NCI-H2107 treated with DMSO at 0.1 percent for 48 hours (cell line): Measurements from ENCODE around the gene ACOT9.
A peak's percentile ranks its signal among the peaks of the same experiment; 100 is the strongest.
"Not testable (repeated sequence)": the region's sequence is repeated elsewhere in the genome, so short reads cannot be mapped to it uniquely, and the experiment has no call there.

ENCODE experiments used
- DNase-seq: peaks from one replicate; lab custom pipeline; 2025; ENCODE audit not compliant: unreplicated experiment; lab: John Stamatoyannopoulos, UW

Gene ACOT9, protein sequence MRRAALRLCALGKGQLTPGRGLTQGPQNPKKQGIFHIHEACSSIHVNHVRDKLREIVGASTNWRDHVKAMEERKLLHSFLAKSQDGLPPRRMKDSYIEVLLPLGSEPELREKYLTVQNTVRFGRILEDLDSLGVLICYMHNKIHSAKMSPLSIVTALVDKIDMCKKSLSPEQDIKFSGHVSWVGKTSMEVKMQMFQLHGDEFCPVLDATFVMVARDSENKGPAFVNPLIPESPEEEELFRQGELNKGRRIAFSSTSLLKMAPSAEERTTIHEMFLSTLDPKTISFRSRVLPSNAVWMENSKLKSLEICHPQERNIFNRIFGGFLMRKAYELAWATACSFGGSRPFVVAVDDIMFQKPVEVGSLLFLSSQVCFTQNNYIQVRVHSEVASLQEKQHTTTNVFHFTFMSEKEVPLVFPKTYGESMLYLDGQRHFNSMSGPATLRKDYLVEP

DNA sequence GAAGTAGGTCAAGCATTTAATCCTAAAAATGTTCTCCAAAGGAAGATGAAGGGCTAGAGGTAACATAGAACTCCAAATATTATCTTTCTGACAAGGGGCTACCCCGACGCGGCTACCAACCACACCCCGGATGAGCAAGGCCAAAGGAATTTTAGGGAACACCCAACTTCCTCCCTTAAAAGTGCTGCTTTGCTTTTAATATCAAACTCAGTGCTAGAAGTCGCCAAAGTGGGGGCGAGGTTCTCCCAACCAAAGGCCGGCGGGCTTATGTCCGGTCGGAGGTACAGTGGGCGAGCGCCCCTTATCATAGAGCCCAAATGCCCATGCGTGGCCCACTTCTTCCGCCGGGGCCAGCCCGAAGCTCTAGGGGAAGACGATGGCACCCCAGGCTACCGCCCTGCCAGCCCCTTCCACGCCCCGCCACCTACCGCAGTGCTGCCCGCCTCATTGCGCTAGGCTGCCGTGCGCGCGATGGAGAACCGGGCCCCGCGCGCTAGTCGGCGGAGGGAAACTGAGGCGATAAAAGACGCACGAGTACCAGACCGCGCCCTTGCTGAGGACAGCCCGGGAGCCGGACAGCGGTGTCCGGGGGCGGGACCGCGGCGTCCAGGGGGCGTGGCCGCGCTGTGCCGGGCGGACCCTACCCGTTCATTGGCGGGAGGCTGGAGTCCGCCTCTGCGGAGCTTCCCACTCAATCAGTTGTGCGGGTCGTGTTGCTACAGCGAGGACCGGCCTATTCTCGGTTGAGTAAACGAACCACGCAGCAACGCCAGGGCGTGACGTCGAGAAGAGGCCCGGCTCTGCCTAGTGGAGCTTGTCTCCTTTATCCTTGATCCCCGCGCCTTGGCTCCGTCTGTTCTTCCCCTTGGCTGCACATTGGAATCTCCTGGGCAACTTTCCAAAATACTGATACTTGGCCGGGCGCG lies at the start of gene ACOT9:
Gene ACOT9, minus strand, starts transcription at position 580 of the 926 bp plus-strand sequence. Its CDS starts 132 bp downstream, at position 448.
- no peak for DNase-seq

DNA sequence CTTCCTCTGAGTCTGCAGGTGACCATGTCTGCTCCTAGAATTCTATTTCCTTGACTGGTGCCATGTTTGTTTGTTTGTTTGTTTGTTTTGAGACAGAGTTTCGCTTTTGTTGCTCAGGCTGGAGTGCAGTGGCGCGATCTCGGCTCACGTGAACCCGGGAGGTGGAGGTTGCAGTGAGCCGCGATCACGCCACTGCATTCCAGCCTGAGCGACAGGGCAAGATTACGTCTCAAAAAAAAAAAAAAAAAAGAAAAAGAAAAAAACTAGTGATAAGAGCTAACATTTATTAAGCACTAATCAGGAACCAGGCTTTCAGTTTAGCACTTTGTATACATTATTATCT lies 47.0 kb upstream of the ACOT9 start:
- DNase-seq = no peak

DNA sequence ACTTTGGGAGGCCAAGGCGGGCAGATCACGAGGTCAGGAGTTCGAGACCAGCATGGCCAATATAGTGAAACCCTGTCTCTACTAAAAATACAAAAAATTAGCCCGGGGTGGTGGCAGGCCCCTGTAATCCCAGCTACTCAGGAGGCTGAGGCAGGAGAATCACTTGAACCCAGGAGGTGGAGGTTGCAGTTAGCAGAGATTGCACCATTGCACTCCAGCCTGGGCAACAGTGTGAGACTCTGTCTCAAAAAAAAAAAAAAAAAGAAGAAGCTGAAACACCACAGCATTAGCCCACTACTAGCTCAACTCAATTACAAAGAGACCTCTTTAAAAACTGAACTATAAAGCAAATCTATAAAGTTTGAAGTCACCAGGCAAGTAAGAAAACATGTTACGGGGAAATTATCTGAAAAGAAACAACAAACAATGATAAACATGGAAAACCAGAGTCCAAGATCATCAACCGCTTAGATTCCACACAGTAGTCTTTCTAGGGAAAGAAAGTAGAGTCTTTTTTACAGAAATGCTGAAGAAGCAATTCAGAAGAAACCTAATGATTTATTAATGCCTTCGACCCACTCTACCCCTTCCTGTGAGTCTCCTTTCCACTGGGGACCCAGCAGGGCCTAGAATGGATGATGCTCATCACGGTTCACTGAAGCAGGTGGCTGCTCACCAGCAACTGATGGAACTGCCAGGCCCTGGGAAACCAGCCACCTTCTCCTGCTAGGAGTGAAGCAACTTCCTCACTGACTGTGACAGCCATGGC lies 46.5 kb upstream of the ACOT9 start:
- DNase-seq = no peak

DNA sequence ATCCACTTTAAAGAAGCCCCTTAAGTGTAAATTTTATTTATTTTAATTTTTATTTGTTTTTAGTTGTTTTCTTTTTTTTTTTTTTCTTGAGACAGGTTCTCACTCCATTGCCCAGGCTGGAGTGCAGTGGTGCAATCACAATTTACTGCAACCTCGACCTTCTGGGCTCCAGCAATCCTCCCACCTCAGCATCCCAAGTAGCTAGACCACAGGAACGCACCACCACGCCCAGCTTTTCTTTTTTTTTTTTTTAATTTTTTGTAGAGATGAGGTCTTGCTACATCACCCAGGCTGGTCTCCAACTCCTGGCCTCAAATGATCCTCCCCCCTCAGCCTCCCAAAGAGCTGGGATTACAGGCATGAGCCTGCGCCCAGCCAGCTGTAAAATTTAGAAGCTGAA lies 45.9 kb upstream of the ACOT9 start:
- DNase-seq = no peak

DNA sequence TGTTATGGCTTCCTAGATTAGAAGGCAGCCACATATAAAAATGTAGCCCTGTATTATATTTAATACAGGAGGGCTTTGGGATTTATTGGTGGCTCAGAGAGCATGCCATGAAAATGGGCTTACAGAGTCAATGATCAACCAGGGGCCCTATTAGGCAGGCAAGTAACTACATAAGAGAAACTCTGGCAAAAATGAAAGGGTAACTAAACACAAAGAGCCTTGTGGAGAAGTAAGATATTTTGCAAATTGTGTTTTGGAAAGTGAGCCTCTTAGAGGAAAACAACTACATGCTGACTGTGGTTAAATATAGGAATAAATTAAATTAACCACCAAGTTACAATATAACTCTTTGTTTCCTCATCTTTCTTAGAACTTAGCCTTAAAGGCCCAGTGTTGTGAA lies 45.4 kb upstream of the ACOT9 start:
- no peak for DNase-seq

DNA sequence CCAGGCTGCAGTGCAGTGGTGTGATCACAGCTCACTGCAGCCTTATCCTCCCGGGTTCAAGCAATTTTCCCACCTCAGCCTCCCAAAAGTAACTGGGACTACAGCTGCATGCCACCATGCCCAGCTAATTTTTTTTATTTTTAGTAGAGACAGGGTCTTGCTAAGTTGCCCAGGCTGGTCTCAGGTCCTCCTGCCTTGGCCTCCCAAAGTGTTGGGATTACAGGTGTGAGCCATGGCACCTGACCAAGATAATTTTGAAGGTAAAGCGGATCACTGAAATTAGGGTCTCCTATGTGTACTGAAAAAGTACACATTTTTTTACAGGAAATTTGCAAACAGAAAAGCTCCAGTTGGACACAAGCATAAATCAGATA lies 44.7 kb upstream of the ACOT9 start:
- DNase-seq = no peak

DNA sequence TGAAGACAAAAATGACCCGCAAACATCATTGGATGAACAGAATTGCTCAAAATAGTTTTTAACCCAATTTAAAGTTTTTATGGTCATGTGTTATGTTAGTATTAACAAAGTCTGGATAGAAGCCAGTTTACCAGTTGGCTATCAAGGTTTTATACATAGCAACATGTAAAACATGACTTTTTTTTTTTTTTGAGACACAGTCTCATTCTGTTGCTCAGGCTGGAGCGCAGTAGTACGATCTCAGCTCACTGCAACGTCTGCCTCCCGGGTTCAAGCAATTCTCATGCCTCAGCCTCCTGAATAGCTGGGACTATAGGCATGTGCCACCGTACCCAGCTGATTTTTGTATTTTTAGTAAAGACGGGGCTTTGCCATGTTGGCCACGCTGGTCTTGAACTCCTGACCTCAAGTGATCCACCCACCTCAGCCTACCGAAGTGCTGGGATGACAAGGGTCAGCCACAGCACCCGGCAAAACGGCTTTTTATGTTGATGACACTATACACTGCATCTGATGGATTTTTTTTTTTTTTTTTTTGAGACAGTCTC lies 43.3 kb upstream of the ACOT9 start:
- DNase-seq = no peak

DNA sequence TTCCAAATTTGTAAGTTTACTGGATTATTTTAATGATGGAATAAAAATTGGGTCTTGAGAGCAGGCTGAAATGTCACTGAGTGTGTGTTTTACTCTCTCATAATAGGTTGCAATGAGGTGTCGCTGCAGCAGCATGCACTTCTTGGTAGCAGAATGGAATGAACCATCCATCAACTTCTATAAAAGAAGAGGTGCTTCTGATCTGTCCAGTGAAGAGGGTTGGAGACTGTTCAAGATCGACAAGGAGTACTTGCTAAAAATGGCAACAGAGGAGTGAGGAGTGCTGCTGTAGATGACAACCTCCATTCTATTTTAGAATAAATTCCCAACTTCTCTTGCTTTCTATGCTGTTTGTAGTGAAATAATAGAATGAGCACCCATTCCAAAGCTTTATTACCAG lies 42.5 kb upstream of the ACOT9 start:
- no peak for DNase-seq

DNA sequence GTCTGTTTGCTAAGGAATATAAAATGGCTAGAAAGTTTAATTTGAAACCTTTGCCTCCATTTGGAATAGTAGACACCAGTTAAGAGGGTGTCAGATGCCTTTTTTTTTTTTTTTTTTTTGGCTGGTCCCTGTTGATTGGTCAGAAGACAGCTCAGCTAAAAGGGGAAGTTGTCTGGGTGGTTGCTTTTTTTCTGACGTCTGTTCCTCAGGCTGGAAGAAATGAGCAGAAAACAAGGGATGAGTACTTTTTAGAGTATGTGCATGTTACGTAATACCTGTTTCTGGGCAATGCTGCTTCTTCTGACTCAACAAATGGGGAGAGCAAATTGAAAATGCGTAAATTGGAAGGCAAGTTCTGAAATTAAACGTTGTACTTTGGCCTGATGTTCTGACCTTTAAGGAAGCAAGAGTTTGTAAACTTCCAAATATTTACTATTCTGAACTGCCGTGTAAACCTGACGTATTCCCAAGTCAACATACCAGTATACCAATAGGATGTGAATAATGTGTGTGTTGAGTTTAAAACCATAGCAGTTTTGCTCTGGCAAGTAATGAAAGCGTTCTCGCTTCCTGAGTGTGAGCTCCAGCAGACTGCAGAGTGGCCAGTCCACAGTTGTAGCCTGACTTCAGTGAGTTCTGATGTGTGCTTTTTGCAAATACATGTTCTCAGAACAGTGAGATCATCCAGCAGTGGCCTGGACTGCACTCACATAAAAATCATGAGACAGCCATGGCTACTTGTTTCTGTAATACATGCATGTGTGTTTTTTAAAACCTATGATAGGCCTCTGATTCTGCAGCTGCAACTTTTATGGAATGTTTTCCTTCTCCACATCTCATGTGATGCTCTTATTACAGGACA lies 41.6 kb upstream of the ACOT9 start:
- no peak for DNase-seq

DNA sequence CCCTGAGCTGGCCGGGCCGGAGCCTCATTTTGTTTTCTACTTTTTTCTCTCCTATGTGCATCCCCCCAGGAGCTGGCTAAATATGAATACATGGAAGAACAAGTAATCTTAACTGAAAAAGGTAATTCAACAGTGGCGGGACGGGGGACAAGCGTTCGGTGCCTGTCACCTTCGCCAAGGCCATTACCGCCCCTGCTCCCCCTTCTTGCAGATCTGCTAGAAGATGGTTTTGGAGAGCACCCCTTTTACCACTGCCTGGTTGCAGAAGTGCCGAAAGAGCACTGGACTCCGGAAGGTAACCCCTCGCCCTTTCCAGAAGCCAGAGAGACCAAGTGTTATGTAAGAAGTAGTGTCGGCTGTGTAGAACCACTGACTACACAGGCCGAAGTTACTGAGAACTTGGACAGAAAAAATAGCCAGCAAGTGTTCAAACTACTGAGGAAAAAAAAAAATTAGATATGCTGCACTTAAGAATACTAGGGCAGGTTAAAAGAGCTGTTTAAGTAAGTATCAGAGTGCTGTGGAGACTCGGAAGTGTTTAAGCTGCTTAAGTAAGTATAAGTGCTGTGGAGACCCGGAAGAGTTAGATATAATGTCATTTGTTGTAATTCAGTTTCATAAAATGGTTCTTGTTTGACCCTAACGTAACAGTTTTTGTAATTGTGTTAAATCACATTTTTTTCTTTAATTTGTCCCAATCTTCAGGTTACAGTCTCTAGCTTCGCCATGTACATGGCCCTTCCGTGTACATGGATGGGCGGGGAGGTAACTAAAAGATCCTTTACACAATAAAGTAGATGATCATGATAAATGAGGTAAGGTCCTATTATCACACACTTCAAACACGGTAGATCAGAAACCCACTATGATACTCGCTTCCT lies 40.8 kb upstream of the ACOT9 start:
- DNase-seq = no peak

DNA sequence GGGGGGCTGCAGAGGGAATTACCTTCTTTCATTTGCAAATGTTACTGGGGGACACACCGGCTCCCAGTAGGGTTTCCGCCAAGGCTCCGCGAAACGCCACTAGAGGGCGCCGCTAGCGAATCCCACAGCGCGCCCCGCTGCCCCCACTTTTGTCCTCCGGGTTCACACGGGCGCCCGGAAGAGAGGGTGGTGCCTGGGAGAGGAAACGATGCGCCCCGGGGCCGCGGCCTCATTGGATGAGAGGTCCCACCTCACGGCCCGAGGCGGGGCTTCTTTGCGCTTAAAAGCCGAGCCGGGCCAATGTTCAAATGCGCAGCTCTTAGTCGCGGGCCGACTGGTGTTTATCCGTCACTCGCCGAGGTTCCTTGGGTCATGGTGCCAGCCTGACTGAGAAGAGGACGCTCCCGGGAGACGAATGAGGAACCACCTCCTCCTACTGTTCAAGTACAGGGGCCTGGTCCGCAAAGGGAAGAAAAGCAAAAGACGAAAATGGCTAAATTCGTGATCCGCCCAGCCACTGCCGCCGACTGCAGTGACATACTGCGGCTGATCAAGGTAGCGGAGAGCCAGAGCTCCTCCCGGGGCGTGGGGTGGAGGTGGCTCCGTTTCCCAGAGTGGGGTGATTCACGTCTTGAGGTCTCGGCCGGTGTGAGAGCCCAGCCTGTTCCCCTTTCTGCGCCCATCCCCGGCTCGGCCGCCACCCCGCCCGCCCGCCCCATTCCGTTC lies 40.0 kb upstream of the ACOT9 start, which contains the start of gene SAT1:
Gene SAT1, plus strand, starts transcription at position 311 of the 726 bp plus-strand sequence. Its CDS starts 179 bp downstream, at position 490.
- peak; percentile 95 for DNase-seq

DNA sequence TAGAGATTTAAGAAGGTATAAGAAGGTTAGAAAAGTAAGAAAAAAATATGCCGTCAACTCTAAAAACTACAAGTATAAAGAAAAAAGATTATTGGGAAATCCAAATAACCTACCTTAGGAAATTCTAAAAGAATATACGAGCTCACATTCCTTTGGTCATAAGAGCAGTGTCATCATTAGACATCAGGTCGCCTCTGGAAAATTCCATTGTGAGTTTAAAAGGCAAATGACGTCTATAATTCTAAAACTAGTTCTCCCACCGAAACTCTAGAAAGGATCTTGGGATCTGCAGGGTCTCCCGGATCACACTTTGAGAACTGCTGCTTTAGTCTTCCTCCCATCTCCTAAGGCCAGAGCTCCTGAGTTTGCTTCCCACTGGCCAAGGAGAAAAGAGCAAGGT lies 39.4 kb upstream of the ACOT9 start:
- DNase-seq = no peak

DNA sequence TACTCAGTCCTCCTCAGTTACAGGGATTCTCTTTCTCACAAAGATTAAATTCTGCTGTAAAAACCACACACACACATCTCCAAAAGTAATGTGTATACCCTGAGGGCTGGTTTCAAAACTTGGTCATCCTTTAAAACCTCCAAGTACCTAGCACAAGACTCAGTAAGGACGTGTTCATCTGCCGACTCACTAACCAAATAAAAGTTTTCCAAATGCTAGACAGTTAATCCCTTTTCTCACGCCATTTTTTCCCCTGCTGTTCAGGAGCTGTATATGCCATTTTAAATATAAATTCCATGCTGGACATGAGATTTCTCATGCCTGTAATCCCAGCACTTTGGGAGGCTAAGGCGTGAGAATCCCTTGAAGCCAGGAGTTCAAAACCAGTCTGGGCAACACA lies 35.9 kb upstream of the ACOT9 start:
- no peak for DNase-seq

DNA sequence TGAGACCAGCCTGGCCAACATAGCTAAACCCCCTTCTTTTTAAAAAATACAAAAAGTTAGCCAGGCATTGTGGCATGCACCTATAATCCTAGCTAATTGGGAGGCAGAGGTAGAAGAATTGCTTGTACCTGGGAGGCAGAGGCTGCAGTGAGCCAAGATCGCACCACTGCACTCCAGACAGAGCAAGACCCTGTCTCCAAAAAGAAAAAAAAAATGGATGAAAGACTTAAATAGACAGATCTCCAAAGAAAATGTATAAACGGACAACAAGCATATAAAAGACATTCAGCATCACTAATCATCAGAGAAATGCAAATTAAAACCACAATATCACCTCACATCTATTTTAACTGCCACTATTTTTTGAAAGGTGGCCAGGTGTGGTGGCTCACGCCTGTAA lies 33.3 kb upstream of the ACOT9 start:
- no peak for DNase-seq

DNA sequence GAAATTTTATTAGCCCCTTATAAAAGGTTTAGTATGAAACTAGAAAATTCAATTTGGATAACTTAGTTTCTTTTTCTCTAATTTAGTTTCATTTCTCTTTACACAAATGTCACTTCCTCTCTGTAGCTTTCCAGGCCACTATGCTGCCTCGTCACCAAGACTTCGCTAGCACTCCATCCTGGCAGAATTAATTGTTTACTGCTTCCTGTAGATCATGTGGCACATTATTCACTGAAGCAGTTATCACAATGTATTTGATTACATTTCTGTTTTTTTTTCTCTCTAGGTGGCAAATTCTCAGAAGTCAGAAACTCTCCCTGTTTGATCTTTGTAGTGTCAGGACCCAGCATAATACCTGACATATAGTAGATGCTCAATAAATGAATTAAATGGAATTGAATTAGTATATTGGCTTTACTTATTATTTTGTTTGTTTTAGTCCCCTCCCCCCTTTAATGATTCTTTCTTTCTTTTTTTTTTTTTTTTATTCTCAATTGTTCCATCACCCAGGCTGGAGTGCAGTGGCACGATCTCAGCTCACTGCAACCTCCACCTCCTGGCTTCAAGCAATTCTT lies 30.6 kb upstream of the ACOT9 start:
- peak; percentile 51 for DNase-seq

DNA sequence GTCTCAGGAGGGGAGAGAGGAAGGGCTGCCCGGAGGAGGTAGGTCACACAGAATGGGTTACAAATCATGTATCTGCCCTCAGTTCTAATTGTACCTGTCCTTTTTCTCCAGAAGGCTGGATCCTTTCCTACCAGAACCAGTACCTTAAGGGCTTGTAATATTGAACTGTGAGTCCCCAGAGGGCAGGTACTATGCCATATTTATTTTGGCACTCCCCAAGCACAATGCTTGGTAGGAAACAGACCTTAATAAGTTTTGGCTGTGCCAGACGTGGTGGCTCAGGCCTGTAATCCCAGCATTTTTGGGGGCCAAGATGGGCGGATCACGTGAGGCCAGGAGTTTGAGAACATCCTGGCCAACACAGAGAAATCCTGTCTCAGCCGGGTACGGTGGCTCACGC lies 28.0 kb upstream of the ACOT9 start:
- DNase-seq = not testable (repeated sequence)

DNA sequence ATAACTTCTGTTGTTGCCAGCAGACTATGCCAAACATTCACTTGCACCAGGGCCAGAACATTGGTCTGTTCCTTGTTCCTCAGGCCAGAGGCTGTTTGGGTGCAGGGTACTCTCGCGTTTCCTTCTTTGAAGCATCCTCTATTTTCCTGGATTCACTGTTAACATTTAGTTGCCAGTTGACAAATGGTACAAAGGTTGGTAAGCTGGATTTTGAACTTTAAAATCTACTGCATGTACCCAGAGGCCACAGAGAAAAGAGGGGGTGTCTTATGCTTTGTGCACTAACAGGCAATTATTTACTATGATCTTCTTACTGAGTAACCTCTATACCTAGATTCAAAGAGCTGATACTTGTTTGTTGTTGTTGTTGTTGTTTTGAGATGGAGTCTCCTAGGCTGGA lies 27.1 kb upstream of the ACOT9 start:
- no peak for DNase-seq
